IMR-90 (cell line): ENCODE results near the gene TMEM219. TPM values are rescaled to one million over a fixed set of nuclear protein-coding genes. Genes with fewer than 3 reads are reported as not detected.

Source experiments
- ATAC-seq: fragments of 200-7000 bp; cut with Tn5 transposase; 2 replicates; pipeline ENCODE4 v1.9.1; 2020; ENCODE audit warnings: low read depth, mild to moderate bottlenecking, moderate library complexity
- BruUV-seq: library from RNA; stranded (reverse); fragments of 400-500 nt; replicated peaks from 2 replicates; lab custom pipeline; 2021; lab: Mats Ljungman, UMichigan
- CTCF ChIA-PET: fragments of 300-600 bp; formaldehyde crosslinking; extraction: SDS; loops from one replicate; lab custom pipeline; 2021; ENCODE audit warnings: antibody characterized with exemption; lab: Yijun Ruan, JAX
- POLR2A ChIA-PET: fragments of 300-600 bp; sonication (Branson Sonifier 250); formaldehyde crosslinking; loops from one replicate; lab custom pipeline; 2022; ENCODE audit warnings: antibody characterized with exemption; ENCODE audit not compliant: unreplicated experiment; lab: Charles Lee
- DNase-seq: peaks from one replicate; pipeline ENCODE4 v3.0.0; 2013
- H2AFZ ChIP-seq: replicated peaks from 2 replicates; pipeline ENCODE3; 2013; ENCODE audit warnings: low read length, mild to moderate bottlenecking; ENCODE audit not compliant: poor library complexity
- H2AK5ac ChIP-seq: 2 replicates; pipeline ENCODE4 v1.6.1; 2013; ENCODE audit warnings: low read depth, low read length, inconsistent platforms
- H2AK9ac ChIP-seq: replicated peaks from 2 replicates; pipeline ENCODE3; 2013; ENCODE audit warnings: mild to moderate bottlenecking, low read depth, low read length, moderate library complexity; ENCODE audit not compliant: poor library complexity
- H2BK120ac ChIP-seq: 2 replicates; pipeline ENCODE4 v1.6.1; 2013; ENCODE audit warnings: low read depth, low read length, inconsistent platforms
- H2BK15ac ChIP-seq: 3 replicates; pipeline ENCODE4 v1.6.1; 2013; ENCODE audit warnings: low read depth, low read length, inconsistent platforms
- H2BK20ac ChIP-seq: 2 replicates; pipeline ENCODE4 v1.6.1; 2013; ENCODE audit warnings: low read depth, mild to moderate bottlenecking, inconsistent platforms, low read length, moderate library complexity
- H2BK5ac ChIP-seq: 2 replicates; pipeline ENCODE4 v1.6.1; 2013; ENCODE audit warnings: mild to moderate bottlenecking, low read depth, low read length, inconsistent platforms; ENCODE audit not compliant: poor library complexity, severe bottlenecking
- H3K14ac ChIP-seq: replicated peaks from 2 replicates; pipeline ENCODE4 v1.6.1; 2013; ENCODE audit warnings: low read depth, low read length, inconsistent platforms
- H3K18ac ChIP-seq: 2 replicates; pipeline ENCODE4 v1.6.1; 2013; ENCODE audit warnings: low read depth, low read length, control low read depth
- H3K23ac ChIP-seq: 2 replicates; pipeline ENCODE4 v1.6.1; 2013; ENCODE audit warnings: low read depth, low read length, inconsistent platforms
- H3K27ac ChIP-seq: 2 replicates; pipeline ENCODE4 v1.5.1; 2013; ENCODE audit warnings: mild to moderate bottlenecking, control low read depth, low read length; ENCODE audit not compliant: insufficient read depth
- H3K27me3 ChIP-seq: 2 replicates; pipeline ENCODE4 v1.6.1; 2013; ENCODE audit warnings: low read length; ENCODE audit not compliant: control insufficient read depth, insufficient read depth
- H3K36me3 ChIP-seq: 2 replicates; pipeline ENCODE4 v1.6.1; 2013; ENCODE audit warnings: low read length, mixed read lengths; ENCODE audit not compliant: control insufficient read depth, insufficient read depth
- H3K4ac ChIP-seq: 2 replicates; pipeline ENCODE4 v1.6.1; 2013; ENCODE audit warnings: low read depth, low read length, inconsistent platforms
- H3K4me1 ChIP-seq: 2 replicates; pipeline ENCODE4 v1.6.1; 2013; ENCODE audit warnings: low read length, mixed read lengths; ENCODE audit not compliant: control insufficient read depth, insufficient read depth
- H3K4me2 ChIP-seq: 2 replicates; pipeline ENCODE4 v1.6.1; 2013; ENCODE audit warnings: low read depth, mild to moderate bottlenecking, control low read depth, low read length, moderate library complexity
- H3K4me3 ChIP-seq: 2 replicates; pipeline ENCODE4 v1.5.1; 2013; ENCODE audit warnings: low read depth, mild to moderate bottlenecking, control low read depth, low read length, moderate library complexity; ENCODE audit not compliant: insufficient read depth
- H3K56ac ChIP-seq: 2 replicates; pipeline ENCODE4 v1.6.1; 2013; ENCODE audit warnings: low read length, inconsistent platforms; ENCODE audit not compliant: insufficient read depth; ENCODE audit errors: extremely low read depth
- H3K79me1 ChIP-seq, 2 experiments: 2 replicates each; pipeline ENCODE4 v1.6.1; 2013; ENCODE audit warnings: low read length in 2 of 2, inconsistent platforms in 1 of 2, low read depth in 1 of 2
- H3K9ac ChIP-seq: 2 replicates; pipeline ENCODE4 v1.6.1; 2013; ENCODE audit warnings: low read depth, low read length, control low read depth
- H3K9me1 ChIP-seq: 2 replicates; pipeline ENCODE4 v1.6.1; 2013; ENCODE audit warnings: low read length, inconsistent platforms; ENCODE audit not compliant: insufficient read depth
- H3K9me3 ChIP-seq: 2 replicates; pipeline ENCODE4 v1.6.1; 2013; ENCODE audit warnings: low read length; ENCODE audit not compliant: control insufficient read depth, insufficient read depth
- H4K20me1 ChIP-seq: 2 replicates; pipeline ENCODE4 v1.6.1; 2013; ENCODE audit warnings: low read length, inconsistent platforms; ENCODE audit not compliant: insufficient read depth
- H4K5ac ChIP-seq: 2 replicates; pipeline ENCODE4 v1.6.1; 2013; ENCODE audit warnings: mild to moderate bottlenecking, low read depth, low read length, control low read depth
- H4K8ac ChIP-seq, 2 experiments: 2 replicates each; pipeline ENCODE4 v1.6.1; 2013; ENCODE audit warnings: low read depth in 2 of 2, low read length in 2 of 2, control low read depth in 1 of 2, inconsistent platforms in 1 of 2
- H4K91ac ChIP-seq: 2 replicates; pipeline ENCODE4 v1.6.1; 2013; ENCODE audit warnings: low read depth, low read length, inconsistent platforms; ENCODE audit not compliant: insufficient read depth
- CEBPB ChIP-seq: IDR thresholded peaks from 2 replicates; pipeline ENCODE4 v1.6.1; 2012; ENCODE audit warnings: low read depth, low read length, improper control_type of control experiment
- NFE2L2 ChIP-seq: fragments of 150-350 bp; IDR thresholded peaks from 2 replicates; pipeline ENCODE4 v1.6.1; 2016; ENCODE audit warnings: low read depth, mild to moderate bottlenecking, low read length
- POLR2A ChIP-seq: IDR thresholded peaks from 2 replicates; pipeline ENCODE4 v1.6.1; 2012; ENCODE audit warnings: mild to moderate bottlenecking, low read depth, low read length
- WGBS, 2 experiments: methylation state at CpG; one replicate each; pipeline versions ENCODE4 v1.1.5 to v1.1.7; 2013; ENCODE audit warnings: missing lambda C conversion rate in 2 of 2; ENCODE audit not compliant: insufficient read length in 1 of 2; ENCODE audit errors: extremely low coverage in 2 of 2; 5-methylcytosine and 5-hydroxymethylcytosine counted together
- dilution Hi-C: fragments of 300-500 bp; cut with HindIII; formaldehyde crosslinking; loops from one replicate; pipeline ENCODE4 v1.14.3; 2018; ENCODE audit warnings: low sequenced_read_pairs; ENCODE audit not compliant: unreplicated experiment
- in situ Hi-C: fragments of 300-500 bp; cut with MboI; formaldehyde crosslinking; loops from 3 replicates; pipeline ENCODE4 v1.14.3; 2019; ENCODE audit warnings: low sequenced_read_pairs, inconsistent platforms, mixed read lengths
- intact Hi-C: fragments of 100-400 bp; cut with micrococcal nuclease; formaldehyde crosslinking; loops from 2 replicates; pipeline ENCODE4 v1.10.0; 2022
- polyA plus RNA-seq, 3 experiments: library from polyadenylated mRNA; depleted of rRNA; stranded (reverse); fragments of >200 nt; gene quantifications; 2 replicates each; pipeline ENCODE4 v1.2.3, GENCODE V29; 2012; ENCODE audit warnings: low replicate concordance in 1 of 3
- total RNA-seq: library from RNA; depleted of rRNA; stranded (reverse); fragments of >200 nt; gene quantifications from 2 replicates; pipeline ENCODE4 v1.2.3, GENCODE V29; 2012

The TMEM219 gene
- total and polyA plus RNA-seq, 2 of the 4 experiments (the other 2 are of a cell fraction): 47.0 to 95.3 TPM

GRCh38 chr16:29984764-29985147 lies 22.9 kb downstream of the TMEM219 start:
- Histone ChIP-seq H3K56ac (no peak overlapping the region; the same call in 1 of the 2 replicates), H4K5ac (no peak overlapping the region), H3K79me1 (peaks cover 5 to 16% of the 10 kb centered on the region in 2 experiments; a peak in 2 of 4 replicates), H3K36me3 (peaks cover 84% of the 10 kb centered on the region), H3K9ac (no peak overlapping the region), H3K4me3 (no peak overlapping the region), H2AK9ac (no peak overlapping the region), H3K4me1 (no peaks in the 10 kb centered on the region), H4K91ac (no peak overlapping the region), H2BK120ac (no peak overlapping the region), H2BK15ac (no peak overlapping the region), H3K4ac (no peak overlapping the region), H2BK20ac (no peak overlapping the region), H3K14ac (no peak overlapping the region), H3K9me3 (no peaks in the 10 kb centered on the region), H2AK5ac (no peak overlapping the region), H4K8ac (no peak overlapping the region), H2AFZ (no peak overlapping the region), H4K20me1 (no peaks in the 10 kb centered on the region; the same call in 1 of the 2 replicates), H3K27ac (no peak overlapping the region), H3K23ac (no peak overlapping the region), H3K9me1 (no peaks in the 10 kb centered on the region), H3K4me2 (no peak overlapping the region), H3K18ac (no peak overlapping the region), H3K27me3 (no peaks in the 10 kb centered on the region), H2BK5ac (no peak overlapping the region)
- ChIA-PET POLR2A (no interaction called here), CTCF (interaction anchor here (1.3 kb wide), 1 partner anchor 11 kb away, joined by 3 read pairs; the partner anchor contains the start of gene TAOK2)
- ATAC-seq (no peak), DNase-seq (no peak)
- no TSS peak for BruUV-seq
- TF ChIP-seq POLR2A (no peak), NFE2L2 (no peak), CEBPB (no peak)
- WGBS, 2 experiments: no CpG with 5 or more reads among the region's 5 CpGs
- intact Hi-C loops: no loop called here
- dilution Hi-C loops: no loop called here
- in situ Hi-C loops: no loop called here
